Vagina (tissue), 2 donors: ENCODE results near the gene ROCK2.

Experiments used
- POLR2A ChIP-seq, 2 donors: fragments of 450-650 bp; IDR thresholded peaks; one replicate each; pipeline ENCODE4 v1.6.1; 2017; ENCODE audit warnings: antibody characterized with exemption in 2 of 2, mild to moderate bottlenecking in 2 of 2, moderate library complexity in 2 of 2
- POLR2AphosphoS5 ChIP-seq, 2 donors: sonication (generic); formaldehyde crosslinking; IDR thresholded peaks; one replicate each; pipeline ENCODE4 v1.9.0; 2017; ENCODE audit warnings: antibody characterized with exemption in 2 of 2, mild to moderate bottlenecking in 2 of 2, low read depth in 1 of 2; ENCODE audit not compliant: insufficient read depth in 1 of 2
- TF ChIP-seq, protein P1 (sequence below), 3 experiments: fragments of 450-650 bp in 2 of 3; fragments of 200-600 bp in 1 of 3; sonication (generic) in 1 of 3; IDR thresholded peaks; one replicate each; pipeline ENCODE4 v1.5.1; 2017 to 2019; ENCODE audit warnings: antibody characterized with exemption in 3 of 3, mild to moderate bottlenecking in 2 of 3, moderate library complexity in 2 of 3

DNA sequence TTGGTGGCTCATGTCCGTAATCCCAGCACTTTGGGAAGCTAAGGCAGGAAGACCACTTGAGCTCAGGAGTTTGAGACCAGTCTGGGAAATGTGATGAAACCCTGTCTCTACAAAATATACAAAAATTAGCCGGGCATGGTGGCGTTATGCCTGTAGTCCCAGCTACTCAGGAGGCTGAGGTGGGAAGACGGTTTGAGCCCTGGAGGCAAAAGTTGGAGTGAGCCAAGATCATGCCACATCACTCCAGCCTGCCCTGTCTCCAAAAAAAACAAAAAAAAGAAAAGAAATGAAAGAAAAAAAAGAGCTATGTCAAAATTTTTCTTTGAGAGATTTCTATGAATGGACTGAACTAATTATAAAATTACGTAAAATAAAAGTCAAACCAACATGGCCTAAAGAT, 34.7 kb downstream of the ROCK2 start:
- TF ChIP-seq, protein P1, sequence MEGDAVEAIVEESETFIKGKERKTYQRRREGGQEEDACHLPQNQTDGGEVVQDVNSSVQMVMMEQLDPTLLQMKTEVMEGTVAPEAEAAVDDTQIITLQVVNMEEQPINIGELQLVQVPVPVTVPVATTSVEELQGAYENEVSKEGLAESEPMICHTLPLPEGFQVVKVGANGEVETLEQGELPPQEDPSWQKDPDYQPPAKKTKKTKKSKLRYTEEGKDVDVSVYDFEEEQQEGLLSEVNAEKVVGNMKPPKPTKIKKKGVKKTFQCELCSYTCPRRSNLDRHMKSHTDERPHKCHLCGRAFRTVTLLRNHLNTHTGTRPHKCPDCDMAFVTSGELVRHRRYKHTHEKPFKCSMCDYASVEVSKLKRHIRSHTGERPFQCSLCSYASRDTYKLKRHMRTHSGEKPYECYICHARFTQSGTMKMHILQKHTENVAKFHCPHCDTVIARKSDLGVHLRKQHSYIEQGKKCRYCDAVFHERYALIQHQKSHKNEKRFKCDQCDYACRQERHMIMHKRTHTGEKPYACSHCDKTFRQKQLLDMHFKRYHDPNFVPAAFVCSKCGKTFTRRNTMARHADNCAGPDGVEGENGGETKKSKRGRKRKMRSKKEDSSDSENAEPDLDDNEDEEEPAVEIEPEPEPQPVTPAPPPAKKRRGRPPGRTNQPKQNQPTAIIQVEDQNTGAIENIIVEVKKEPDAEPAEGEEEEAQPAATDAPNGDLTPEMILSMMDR (IDR thresholded peaks at IDR 0.05): no peak
- TF ChIP-seq POLR2A (IDR thresholded peaks at IDR 0.05) (no peak), POLR2AphosphoS5 (IDR thresholded peaks at IDR 0.05; ENCODE audit: insufficient read depth in 1 of 2, low read depth in 1 of 2) (no peak)
